GM23338 (cell line): ENCODE measurements around the gene FOXD1. TPM values are rescaled to one million over a fixed set of nuclear protein-coding genes. Genes with fewer than 3 reads are reported as not detected.

Source experiments
- ATAC-seq: fragments of 200-7000 bp; cut with Tn5 transposase; 3 replicates; pipeline ENCODE4 v1.9.1; 2020
- DNase-seq: peaks from one replicate; pipeline ENCODE4 v3.0.0-alpha.2; 2015; ENCODE audit warnings: low spot score
- H2AFZ ChIP-seq: fragments of 200-600 bp; sonication (generic); 2 replicates; pipeline ENCODE4 v1.8.0; 2016; ENCODE audit warnings: antibody characterized with exemption, mild to moderate bottlenecking, moderate library complexity
- H3F3A ChIP-seq: fragments of 200-600 bp; sonication (generic); replicated peaks from 2 replicates; pipeline ENCODE4 v1.8.0; 2017; ENCODE audit warnings: antibody characterized with exemption, mixed run types, low read depth
- H3K27ac ChIP-seq: fragments of 200-600 bp; sonication (generic); 2 replicates; pipeline ENCODE4 v1.6.1; 2016; ENCODE audit warnings: low read depth
- H3K27me3 ChIP-seq: fragments of 200-600 bp; sonication (generic); 2 replicates; pipeline ENCODE4 v1.8.0; 2016; ENCODE audit warnings: mild to moderate bottlenecking, mixed run types, moderate library complexity; ENCODE audit not compliant: insufficient read depth
- H3K36me3 ChIP-seq: fragments of 200-600 bp; sonication (generic); 2 replicates; pipeline ENCODE4 v1.8.0; 2016; ENCODE audit warnings: mild to moderate bottlenecking; ENCODE audit not compliant: insufficient read depth
- H3K4me1 ChIP-seq: fragments of 200-600 bp; sonication (generic); 2 replicates; pipeline ENCODE4 v1.8.0; 2016; ENCODE audit warnings: mild to moderate bottlenecking, moderate library complexity; ENCODE audit not compliant: insufficient read depth
- H3K4me2 ChIP-seq: fragments of 200-600 bp; sonication (generic); 2 replicates; pipeline ENCODE4 v1.7.1; 2017; ENCODE audit warnings: mixed run types
- H3K4me3 ChIP-seq: fragments of 200-600 bp; sonication (generic); 2 replicates; pipeline ENCODE4 v1.6.1; 2016; ENCODE audit warnings: mixed run types
- H3K79me2 ChIP-seq: fragments of 200-600 bp; sonication (generic); replicated peaks from 2 replicates; pipeline ENCODE4 v1.8.0; 2017; ENCODE audit warnings: mild to moderate bottlenecking; ENCODE audit not compliant: insufficient read depth
- H3K9me2 ChIP-seq: fragments of 200-600 bp; sonication (generic); 2 replicates; pipeline ENCODE4 v1.8.0; 2017; ENCODE audit not compliant: insufficient read depth
- H4K20me1 ChIP-seq: fragments of 200-600 bp; sonication (generic); replicated peaks from 2 replicates; pipeline ENCODE4 v1.8.0; 2017; ENCODE audit warnings: mild to moderate bottlenecking; ENCODE audit not compliant: insufficient read depth
- H3K27ac Mint-ChIP-seq: 2 replicates; pipeline ENCODE4 v1.8.0; 2020; ENCODE audit warnings: inconsistent platforms, mild to moderate bottlenecking, moderate library complexity, mixed read lengths
- H3K27me3 Mint-ChIP-seq: 3 replicates; pipeline ENCODE4 v1.8.0; 2022; ENCODE audit warnings: low read depth, mild to moderate bottlenecking, moderate library complexity, mixed read lengths, inconsistent platforms; ENCODE audit not compliant: insufficient read depth, poor library complexity
- H3K36me3 Mint-ChIP-seq: 3 replicates; pipeline ENCODE4 v1.8.0; 2021; ENCODE audit warnings: low read depth, mild to moderate bottlenecking, inconsistent platforms, moderate library complexity, mixed read lengths
- H3K4me1 Mint-ChIP-seq: 3 replicates; pipeline ENCODE4 v1.8.0; 2020; ENCODE audit warnings: mild to moderate bottlenecking, inconsistent platforms, mixed read lengths
- H3K4me3 Mint-ChIP-seq: 3 replicates; pipeline ENCODE4 v1.8.0; 2021; ENCODE audit warnings: moderate library complexity, mild to moderate bottlenecking, inconsistent platforms, mixed read lengths
- H3K9me3 Mint-ChIP-seq: 3 replicates; pipeline ENCODE4 v1.8.0; 2020; ENCODE audit warnings: moderate library complexity, mild to moderate bottlenecking, inconsistent platforms, mixed read lengths
- CREB1 ChIP-seq: fragments of 250-450 bp; sonication (Bioruptor Pico); IDR thresholded peaks from 2 replicates; pipeline ENCODE4 v1.5.0; 2020; ENCODE audit warnings: low read depth, mild to moderate bottlenecking, moderate library complexity
- CTCF ChIP-seq, 2 experiments: fragments of 200-600 bp in 1 of 2; sonication (generic) in 1 of 2; conservative IDR thresholded peaks; 2 replicates each; pipeline versions ENCODE4 v1.5.1 to v1.6.1; 2016 to 2017; ENCODE audit warnings: antibody characterized with exemption in 2 of 2, low read depth in 2 of 2, mild to moderate bottlenecking in 2 of 2, moderate library complexity in 1 of 2
- ETS1 ChIP-seq: IDR thresholded peaks from 2 replicates; pipeline ENCODE4 v1.6.1; 2016; ENCODE audit warnings: antibody characterized with exemption
- EZH2 ChIP-seq: fragments of 200-600 bp; sonication (generic); IDR thresholded peaks from one replicate; pipeline ENCODE4 v1.8.0; 2017; ENCODE audit warnings: antibody characterized with exemption, mild to moderate bottlenecking, low read depth; ENCODE audit not compliant: unreplicated experiment
- EZH2phosphoT487 ChIP-seq: fragments of 200-600 bp; sonication (generic); IDR thresholded peaks from one replicate; pipeline ENCODE4 v1.8.1; 2018; ENCODE audit warnings: antibody characterized with exemption; ENCODE audit not compliant: unreplicated experiment
- JUNB ChIP-seq: IDR thresholded peaks from one replicate; pipeline ENCODE4 v1.6.1; 2016; ENCODE audit warnings: antibody characterized with exemption; ENCODE audit not compliant: unreplicated experiment
- NANOG ChIP-seq: IDR thresholded peaks from 2 replicates; pipeline ENCODE4 v1.6.1; 2016; ENCODE audit warnings: antibody characterized with exemption, borderline replicate concordance
- POLR2AphosphoS5 ChIP-seq: IDR thresholded peaks from 2 replicates; pipeline ENCODE4 v1.6.1; 2016; ENCODE audit warnings: antibody characterized with exemption, low read depth
- REST ChIP-seq: IDR thresholded peaks from one replicate; pipeline ENCODE4 v1.6.1; 2018; ENCODE audit warnings: antibody characterized with exemption; ENCODE audit not compliant: unreplicated experiment
- STAT1 ChIP-seq: IDR thresholded peaks from one replicate; pipeline ENCODE4 v1.6.1; 2016; ENCODE audit warnings: antibody characterized with exemption; ENCODE audit not compliant: unreplicated experiment
- ZNF114 ChIP-seq: fragments of 250-450 bp; sonication (Bioruptor Pico); IDR thresholded peaks from 2 replicates; pipeline ENCODE4 v1.5.0; 2020; ENCODE audit warnings: mild to moderate bottlenecking, moderate library complexity
- ZNF331 ChIP-seq: fragments of 250-450 bp; sonication (Bioruptor Pico); IDR thresholded peaks from 2 replicates; pipeline ENCODE4 v1.5.0; 2020; ENCODE audit warnings: low read depth, mild to moderate bottlenecking, moderate library complexity
- ZNF462 ChIP-seq: fragments of 250-450 bp; sonication (Bioruptor Pico); IDR thresholded peaks from 2 replicates; pipeline ENCODE4 v1.5.0; 2020; ENCODE audit warnings: mild to moderate bottlenecking, moderate library complexity
- polyA plus RNA-seq: library from polyadenylated mRNA; unstranded; fragments of >200 nt; fragmentation: Nextera tagmentation; extraction: Ambion mirVana; gene quantifications from 2 replicates; pipeline ENCODE4 v1.2.1, GENCODE V29; 2016
- total RNA-seq: library from RNA; depleted of rRNA; stranded (reverse); fragments of >200 nt; shearing (Covaris generic); gene quantifications from 2 replicates; pipeline ENCODE4 v1.2.3, GENCODE V29; 2014

FOXD1 gene
- total and polyA plus RNA-seq, 2 experiments from 2014 or later = 0.42 TPM; not detected in 1

- Histone ChIP-seq H2AFZ (no peak overlapping the region), H3K4me2 (peak overlapping the region; percentile 21; the same call in 1 of the 2 replicates), H3K9me2 (no peaks in the 10 kb centered on the region), H4K20me1 (no peaks in the 10 kb centered on the region), H3K27me3 (peaks cover 23% of the 10 kb centered on the region), H3K27ac (peak overlapping the region; percentile 22), H3K4me1 (peaks cover 20% of the 10 kb centered on the region), H3K4me3 (no peak overlapping the region), H3K36me3 (no peaks in the 10 kb centered on the region), H3K79me2 (no peaks in the 10 kb centered on the region), H3F3A (no peaks in the 10 kb centered on the region)
- Mint-ChIP-seq H3K9me3 (peaks cover 7% of the 10 kb centered on the region; the same call in 1 of the 3 replicates), H3K27ac (no peak overlapping the region), H3K27me3 (peaks cover 25% of the 10 kb centered on the region), H3K4me1 (peaks cover 27% of the 10 kb centered on the region), H3K36me3 (peaks cover 2% of the 10 kb centered on the region; the same call in 1 of the 3 replicates), H3K4me3 (no peak overlapping the region)
- peak; percentile 20 for DNase-seq
- TF ChIP-seq ETS1 = no peak
- no peak for TF ChIP-seq POLR2AphosphoS5
- TF ChIP-seq STAT1 = no peak
- TF ChIP-seq REST = no peak
- TF ChIP-seq NANOG = no peak
- TF ChIP-seq ZNF114 (CRISPR knock-in tag) = no peak
- no peak for TF ChIP-seq EZH2phosphoT487
- no peak for TF ChIP-seq CREB1
- no peak for TF ChIP-seq CTCF (conservative IDR thresholded peaks at IDR 0.05; ENCODE audit: low read depth in 2 of 2)
- no peak for TF ChIP-seq ZNF462
- no peak for TF ChIP-seq JUNB
- TF ChIP-seq EZH2 = no peak
- no peak for TF ChIP-seq ZNF331 (CRISPR knock-in tag)
- peak; percentile 42 for ATAC-seq
Measured at GRCh38 chr5:73412597-73412988, 36.0 kb downstream of the FOXD1 start.
